T-helper 1 cell treated with Interleukin-12 subunit alpha and Interleukin-12 subunit beta and Interleukin-4 antibody, amounts not matched to agents 30 ng/mL and 1 ng/mL, for 36 hours (primary cell): ENCODE data around the gene DCC. TPM values are rescaled to one million over a fixed set of nuclear protein-coding genes. Genes with fewer than 3 reads are reported as not detected.

Experiments
- intact Hi-C: fragments of 100-400 bp; cut with micrococcal nuclease; formaldehyde crosslinking; loops from one replicate; pipeline ENCODE4 v1.15.1; 2024
- total RNA-seq: library from RNA; stranded (reverse); gene quantifications from 2 replicates; pipeline ENCODE4 v1.2.3, GENCODE V29; 2022

The DCC gene
- total RNA-seq, 1 donor from 2014 or later: not detected

DNA sequence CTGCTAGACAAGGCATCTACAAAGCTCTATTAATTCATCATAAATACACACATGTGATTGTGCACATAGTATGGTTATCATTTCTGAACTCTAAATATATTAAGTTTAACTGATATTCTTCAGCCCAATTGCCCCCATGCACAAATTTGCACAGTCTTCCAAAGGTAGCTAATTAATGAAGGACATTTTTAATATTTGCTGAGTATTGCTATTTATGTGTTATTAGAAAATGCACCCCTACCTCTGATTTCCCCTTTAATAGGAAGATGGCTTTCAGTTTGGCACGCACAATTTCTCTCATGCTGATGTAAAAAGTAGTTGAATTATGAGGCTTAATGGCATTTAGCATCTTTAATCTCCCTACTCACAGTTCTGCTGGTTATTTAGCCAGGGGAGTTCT lies 242.1 kb downstream of the DCC start:
- intact Hi-C loops: no loop called here

- intact Hi-C loops: no loop called here
Observed at GRCh38 chr18:52582516-52582915, 242.5 kb downstream of the DCC start.

DNA sequence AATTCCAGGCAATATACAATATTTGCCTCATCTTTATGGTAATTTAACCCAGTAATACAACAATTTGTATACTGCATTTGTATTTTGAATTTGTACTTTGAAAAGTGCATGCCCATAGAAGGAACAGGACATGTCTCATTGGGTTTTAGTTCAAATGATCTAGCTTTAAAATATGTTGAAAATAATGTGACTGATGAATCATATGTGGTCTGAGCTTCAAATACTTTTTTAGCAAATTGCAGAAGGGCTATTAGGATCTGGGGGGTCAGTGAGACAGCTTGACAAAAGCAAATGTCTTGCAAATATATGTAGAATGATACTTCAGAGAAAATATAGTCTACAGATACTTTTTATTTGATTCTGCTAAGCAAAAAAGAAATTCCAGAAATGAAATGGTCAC lies 248.9 kb downstream of the DCC start:
- intact Hi-C loops: no loop called here

GRCh38 chr18:52596748-52597435 lies 256.9 kb downstream of the DCC start:
- intact Hi-C loops: no loop called here

GRCh38 chr18:52598921-52599320 lies 258.9 kb downstream of the DCC start:
- intact Hi-C loops: no loop called here

DNA sequence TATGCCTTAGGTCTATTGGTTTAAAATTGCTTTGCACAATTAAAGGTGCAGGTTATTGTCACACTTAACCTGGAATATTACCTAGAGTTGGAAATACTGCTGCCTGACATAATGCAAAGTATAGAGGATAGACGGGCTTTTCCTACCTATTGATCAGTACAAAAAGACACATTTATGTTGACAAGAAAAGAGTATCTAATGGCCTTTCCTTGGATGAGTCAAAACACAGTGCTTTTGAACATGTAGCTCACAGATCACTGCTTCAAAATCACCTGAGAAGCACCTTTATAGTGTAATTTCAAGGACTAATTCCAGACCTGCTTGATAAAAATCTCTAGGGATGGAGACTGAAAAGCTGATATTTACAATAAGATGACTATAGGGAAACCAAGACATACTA lies 262.8 kb downstream of the DCC start:
- intact Hi-C loops: no loop called here

- intact Hi-C loops: no loop called here
Observed at GRCh38 chr18:52605345-52605744, 265.3 kb downstream of the DCC start.

- intact Hi-C loops: no loop called here
Observed at GRCh38 chr18:52607985-52608384, 268.0 kb downstream of the DCC start.

- intact Hi-C loops: no loop called here
Observed at GRCh38 chr18:52610451-52611115, 270.6 kb downstream of the DCC start.

DNA sequence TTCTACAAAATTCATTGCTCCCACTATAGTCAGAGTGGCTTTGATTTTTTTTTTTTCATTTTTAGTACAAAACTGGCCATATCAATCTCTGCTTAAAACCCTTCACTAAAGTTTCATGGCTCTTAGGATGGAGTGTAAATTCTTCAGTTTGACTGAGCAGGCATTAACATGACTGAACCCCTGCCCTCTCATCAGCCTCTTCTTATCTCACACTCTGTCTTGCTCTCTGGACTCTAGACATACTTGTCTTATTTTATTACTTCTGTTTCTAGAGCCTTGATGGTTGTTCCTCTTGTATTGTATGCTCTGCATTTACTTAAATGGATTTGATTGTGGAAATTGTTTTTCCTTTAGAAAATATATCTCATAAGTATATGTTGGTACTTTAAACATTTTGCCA lies 272.4 kb downstream of the DCC start:
- intact Hi-C loops: no loop called here

- intact Hi-C loops: no loop called here
Observed at GRCh38 chr18:52615321-52615720, 275.3 kb downstream of the DCC start.

DNA sequence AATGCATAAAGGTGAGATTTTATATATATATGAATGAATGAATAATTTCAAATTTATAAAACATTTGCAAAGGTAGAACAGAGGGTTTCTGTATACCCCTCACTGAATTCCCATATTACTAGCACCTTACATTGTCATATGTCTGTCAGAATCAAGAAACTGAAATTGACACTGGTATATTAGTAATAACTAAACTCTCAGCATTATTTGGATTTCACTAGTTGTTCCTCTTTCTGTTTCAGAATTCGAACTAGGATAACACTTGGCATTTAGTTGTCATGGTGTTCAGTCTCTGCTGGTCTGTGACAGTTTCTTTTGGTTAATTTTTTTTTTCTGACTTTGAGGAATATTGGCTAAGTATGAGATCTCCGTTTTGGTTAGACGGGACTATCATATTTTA lies 275.9 kb downstream of the DCC start:
- intact Hi-C loops: no loop called here

GRCh38 chr18:52617931-52618330 lies 277.9 kb downstream of the DCC start:
- intact Hi-C loops: no loop called here

GRCh38 chr18:52620926-52621439 lies 281.0 kb downstream of the DCC start:
- intact Hi-C loops: no loop called here

GRCh38 chr18:52624702-52625101 lies 284.7 kb downstream of the DCC start:
- intact Hi-C loops: no loop called here

DNA sequence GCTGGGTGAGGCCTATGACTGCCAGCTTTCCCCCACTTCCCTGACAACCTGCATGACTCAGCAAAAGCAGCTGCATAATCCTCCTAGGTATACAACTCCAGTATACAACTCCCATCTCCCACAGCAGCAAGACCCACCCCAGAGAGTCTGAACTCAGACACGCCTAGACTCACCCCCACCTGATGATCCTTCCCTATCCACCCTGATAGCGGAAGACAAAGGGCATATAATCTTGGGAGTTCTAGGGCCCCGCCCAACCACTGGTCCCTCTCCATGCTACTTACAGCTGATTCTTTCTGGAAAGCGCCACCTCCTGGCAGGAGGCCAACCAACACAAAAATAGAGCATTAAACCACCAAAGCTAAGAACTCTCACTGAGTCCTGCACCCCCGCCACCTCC lies 296.5 kb downstream of the DCC start:
- intact Hi-C loops: no loop called here

DNA sequence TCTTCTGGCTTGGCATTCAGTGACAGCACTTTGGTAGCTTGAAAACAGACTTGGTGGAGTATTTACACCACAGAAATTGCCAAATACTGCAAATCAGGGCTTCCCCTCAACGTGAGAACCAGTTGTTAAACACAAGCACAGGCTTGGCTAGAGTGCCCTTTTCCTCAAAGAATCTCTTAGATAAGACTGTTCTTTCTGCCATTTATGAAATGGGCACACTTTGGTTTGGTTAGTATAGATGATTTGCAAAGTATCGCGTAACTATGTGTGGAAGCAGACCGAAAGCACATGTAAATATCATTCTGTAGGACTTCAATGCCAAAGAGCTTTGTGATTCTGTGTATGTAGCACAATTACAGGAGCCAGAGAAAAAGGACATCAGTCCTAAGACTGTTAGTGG lies 308.2 kb downstream of the DCC start:
- intact Hi-C loops: no loop called here

DNA sequence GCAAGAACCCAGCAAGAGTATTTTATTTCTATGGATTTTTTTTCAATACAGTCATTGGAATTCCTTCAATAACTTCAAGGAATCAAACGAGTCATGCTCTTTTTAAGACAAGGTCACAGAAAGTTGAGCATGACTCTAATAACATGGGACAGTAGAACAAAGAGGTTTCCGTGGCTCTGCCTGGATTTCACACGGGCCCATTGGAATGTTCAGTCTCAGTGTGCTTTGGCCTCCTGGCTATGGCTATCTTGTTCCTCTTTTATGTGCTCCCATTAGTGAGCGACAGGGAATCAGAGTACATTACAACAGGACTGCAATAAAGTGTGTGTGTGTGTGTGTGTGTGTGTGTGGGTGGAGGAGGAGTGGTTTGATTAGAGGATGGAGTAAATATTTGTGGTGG lies 312.4 kb downstream of the DCC start:
- intact Hi-C loops: no loop called here

DNA sequence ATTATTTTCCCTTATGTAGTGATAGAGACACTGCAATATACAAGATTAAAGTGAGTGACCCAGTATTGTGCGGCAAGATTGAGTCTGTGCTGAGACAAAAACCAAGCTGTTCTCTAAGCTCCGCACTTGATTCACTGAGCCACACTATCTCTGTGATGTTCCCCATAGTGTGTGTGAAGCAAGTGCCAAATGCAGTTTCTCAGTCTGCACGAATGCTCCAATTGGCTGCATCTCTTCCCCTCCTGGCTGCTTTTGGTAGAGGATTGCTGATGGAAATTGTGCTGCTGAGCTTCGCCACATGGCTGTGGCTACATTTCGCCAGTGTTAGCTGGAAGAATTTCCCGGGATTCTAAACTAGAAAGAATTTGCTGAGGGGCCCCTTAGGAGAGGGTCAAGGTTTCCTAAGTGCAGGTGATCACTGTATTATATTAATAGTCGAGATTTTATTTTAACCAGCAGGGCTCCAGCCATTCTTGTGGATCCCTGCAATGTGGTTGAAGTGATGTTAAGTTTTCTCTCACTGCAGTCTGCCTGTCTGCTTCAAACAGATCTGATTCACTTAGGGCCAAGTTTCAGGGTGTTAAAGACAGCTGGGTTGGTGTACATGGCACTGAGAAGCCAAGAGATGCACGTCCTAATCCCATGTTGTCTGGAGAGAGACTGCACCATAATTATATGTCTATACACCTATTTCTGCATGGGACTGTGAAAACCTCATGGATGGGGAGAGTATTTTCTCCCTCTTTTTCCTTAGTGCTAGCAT lies 317.2 kb downstream of the DCC start:
- intact Hi-C loops: no loop called here

- intact Hi-C loops: no loop called here
Observed at GRCh38 chr18:52667463-52668065, 327.6 kb downstream of the DCC start.

GRCh38 chr18:52670896-52671295 lies 330.9 kb downstream of the DCC start:
- intact Hi-C loops: no loop called here

DNA sequence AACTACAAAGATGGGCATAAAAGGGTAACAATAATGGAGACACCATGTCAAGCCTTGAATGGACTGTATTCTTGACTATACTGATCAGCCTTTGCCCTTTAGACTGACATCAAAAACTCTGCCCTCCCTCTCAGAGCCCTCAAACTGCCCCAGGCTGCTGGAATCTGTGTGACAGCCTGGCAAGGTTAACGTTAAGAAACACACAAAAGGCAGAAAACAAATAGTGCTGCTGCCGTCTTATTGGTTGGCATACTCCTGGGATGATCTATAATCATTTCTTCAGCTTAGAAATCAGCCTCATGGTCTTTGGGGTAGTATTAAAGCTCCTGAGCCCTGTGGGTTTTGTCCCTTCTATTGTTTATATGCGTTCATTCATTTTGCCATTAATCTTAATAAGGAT lies 338.0 kb downstream of the DCC start:
- intact Hi-C loops: no loop called here
